OCI-LY1 (cell line): Measurements from ENCODE around the gene VWDE.

ENCODE experiments used
- H2AFZ ChIP-seq: fragments of 200-600 bp; sonication (generic), shearing (Covaris generic); 2 replicates; pipeline ENCODE4 v1.6.0; 2014; ENCODE audit warnings: antibody characterized with exemption, mild to moderate bottlenecking, low read length
- H3F3A ChIP-seq: fragments of 200-600 bp; sonication (generic), shearing (Covaris generic); 2 replicates; pipeline ENCODE4 v1.6.0; 2014; ENCODE audit warnings: mild to moderate bottlenecking, antibody characterized with exemption, low read length, moderate library complexity; ENCODE audit not compliant: insufficient read depth
- H3K27ac ChIP-seq: fragments of 200-600 bp; sonication (generic); 2 replicates; pipeline ENCODE4 v1.5.1; 2014; ENCODE audit warnings: low read length, mixed run types, mild to moderate bottlenecking, low read depth; ENCODE audit not compliant: poor library complexity, severe bottlenecking
- H3K27me3 ChIP-seq: fragments of 200-600 bp; sonication (generic); 2 replicates; pipeline ENCODE4 v1.6.0; 2014; ENCODE audit warnings: antibody characterized with exemption, mild to moderate bottlenecking, low read length, moderate library complexity; ENCODE audit not compliant: insufficient read depth
- H3K36me3 ChIP-seq: fragments of 200-600 bp; sonication (generic); 2 replicates; pipeline ENCODE4 v1.6.1; 2014; ENCODE audit warnings: mild to moderate bottlenecking, antibody characterized with exemption, low read length, moderate library complexity, mixed read lengths; ENCODE audit not compliant: insufficient read depth
- H3K4me1 ChIP-seq: fragments of 200-600 bp; sonication (generic); 2 replicates; pipeline ENCODE4 v1.5.1; 2014; ENCODE audit warnings: mild to moderate bottlenecking, low read length, moderate library complexity; ENCODE audit not compliant: insufficient read depth, severe bottlenecking
- H3K4me2 ChIP-seq: fragments of 200-600 bp; sonication (generic), shearing (Covaris generic); 2 replicates; pipeline ENCODE4 v1.6.1; 2014; ENCODE audit warnings: low read length
- H3K4me3 ChIP-seq: fragments of 200-600 bp; sonication (generic); 2 replicates; pipeline ENCODE4 v1.5.1; 2014; ENCODE audit warnings: low read length, low read depth, mild to moderate bottlenecking, mixed read lengths; ENCODE audit not compliant: poor library complexity, severe bottlenecking
- H3K79me2 ChIP-seq: fragments of 200-600 bp; shearing (Covaris generic); 2 replicates; pipeline ENCODE4 v1.6.1; 2016; ENCODE audit warnings: mixed run types, low read length, mixed read lengths; ENCODE audit not compliant: insufficient read depth
- H3K9ac ChIP-seq: fragments of 200-600 bp; sonication (generic), shearing (Covaris generic); 2 replicates; pipeline ENCODE4 v1.6.1; 2014; ENCODE audit warnings: mild to moderate bottlenecking, low read length, mixed read lengths
- H3K9me2 ChIP-seq: fragments of 200-600 bp; sonication (generic), shearing (Covaris generic); 2 replicates; pipeline ENCODE4 v1.6.1; 2014; ENCODE audit warnings: low read depth, mild to moderate bottlenecking, low read length, mixed read lengths
- H3K9me3 ChIP-seq: fragments of 200-600 bp; shearing (Covaris generic); 2 replicates; pipeline ENCODE4 v1.6.1; 2014; ENCODE audit warnings: low read length, mixed read lengths
- H4K20me1 ChIP-seq: fragments of 200-600 bp; sonication (generic), shearing (Covaris generic); 2 replicates; pipeline ENCODE4 v1.6.0; 2016; ENCODE audit warnings: mild to moderate bottlenecking, low read length; ENCODE audit not compliant: insufficient read depth
- EZH2 ChIP-seq: fragments of 200-600 bp; sonication (generic), shearing (Covaris generic); IDR thresholded peaks from 2 replicates; pipeline ENCODE4 v1.8.0; 2017; ENCODE audit warnings: borderline replicate concordance, mixed run types, mild to moderate bottlenecking, antibody characterized with exemption, low read length, moderate library complexity, mixed read lengths
- TF ChIP-seq, protein P1 (sequence below): fragments of 200-600 bp; sonication (generic), shearing (Covaris generic); IDR thresholded peaks from 2 replicates; pipeline ENCODE4 v1.5.1; 2017; ENCODE audit warnings: mild to moderate bottlenecking, antibody characterized with exemption, low read length, moderate library complexity, mixed read lengths

VWDE gene

DNA sequence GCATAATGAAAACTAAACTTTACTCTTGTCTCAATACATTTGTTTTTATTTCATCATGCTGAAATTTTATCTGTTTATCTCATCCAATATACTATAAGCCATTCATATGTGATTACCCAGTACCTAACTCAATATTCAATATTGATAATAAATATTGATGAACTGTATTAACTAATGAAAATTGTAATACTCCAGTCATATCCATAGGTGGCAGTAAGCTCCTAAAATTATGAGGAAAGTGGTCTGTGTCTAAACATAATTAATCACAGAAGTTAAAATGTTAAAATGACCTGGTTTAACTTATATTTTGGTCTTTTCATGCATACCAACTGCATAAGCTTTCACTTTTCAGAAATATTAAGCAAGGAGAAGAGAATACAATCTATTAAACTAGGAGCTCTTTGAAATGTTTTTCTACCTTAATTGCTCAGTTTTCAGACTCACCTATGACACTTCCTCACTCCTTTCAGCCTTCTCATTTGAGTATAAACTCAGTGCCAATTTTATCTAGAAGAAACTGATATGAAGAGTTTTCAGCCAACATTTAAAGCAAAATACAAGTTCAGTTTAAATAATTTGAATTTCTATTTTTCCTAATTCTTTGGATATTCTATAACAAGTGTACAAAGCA lies 30.5 kb upstream of the VWDE start:
- no peaks in the 10 kb centered on the region for H3K27me3 ChIP-seq
- H3K4me2 ChIP-seq, result no peak overlapping the region
- no peaks in the 10 kb centered on the region for H3K9me3 ChIP-seq
- no peak overlapping the region for H3K4me3 ChIP-seq
- H3K79me2 ChIP-seq, result no peaks in the 10 kb centered on the region
- no peaks in the 10 kb centered on the region for H3K36me3 ChIP-seq
- TF ChIP-seq, protein P1, sequence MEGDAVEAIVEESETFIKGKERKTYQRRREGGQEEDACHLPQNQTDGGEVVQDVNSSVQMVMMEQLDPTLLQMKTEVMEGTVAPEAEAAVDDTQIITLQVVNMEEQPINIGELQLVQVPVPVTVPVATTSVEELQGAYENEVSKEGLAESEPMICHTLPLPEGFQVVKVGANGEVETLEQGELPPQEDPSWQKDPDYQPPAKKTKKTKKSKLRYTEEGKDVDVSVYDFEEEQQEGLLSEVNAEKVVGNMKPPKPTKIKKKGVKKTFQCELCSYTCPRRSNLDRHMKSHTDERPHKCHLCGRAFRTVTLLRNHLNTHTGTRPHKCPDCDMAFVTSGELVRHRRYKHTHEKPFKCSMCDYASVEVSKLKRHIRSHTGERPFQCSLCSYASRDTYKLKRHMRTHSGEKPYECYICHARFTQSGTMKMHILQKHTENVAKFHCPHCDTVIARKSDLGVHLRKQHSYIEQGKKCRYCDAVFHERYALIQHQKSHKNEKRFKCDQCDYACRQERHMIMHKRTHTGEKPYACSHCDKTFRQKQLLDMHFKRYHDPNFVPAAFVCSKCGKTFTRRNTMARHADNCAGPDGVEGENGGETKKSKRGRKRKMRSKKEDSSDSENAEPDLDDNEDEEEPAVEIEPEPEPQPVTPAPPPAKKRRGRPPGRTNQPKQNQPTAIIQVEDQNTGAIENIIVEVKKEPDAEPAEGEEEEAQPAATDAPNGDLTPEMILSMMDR, result peak; percentile 52
- no peak for TF ChIP-seq EZH2
- H3K9ac ChIP-seq, result no peak overlapping the region
- H3F3A ChIP-seq, result no peaks in the 10 kb centered on the region
- no peak overlapping the region for H2AFZ ChIP-seq
- no peaks in the 10 kb centered on the region for H3K9me2 ChIP-seq
- no peaks in the 10 kb centered on the region for H3K4me1 ChIP-seq
- no peak overlapping the region for H3K27ac ChIP-seq
- H4K20me1 ChIP-seq, result no peaks in the 10 kb centered on the region

DNA sequence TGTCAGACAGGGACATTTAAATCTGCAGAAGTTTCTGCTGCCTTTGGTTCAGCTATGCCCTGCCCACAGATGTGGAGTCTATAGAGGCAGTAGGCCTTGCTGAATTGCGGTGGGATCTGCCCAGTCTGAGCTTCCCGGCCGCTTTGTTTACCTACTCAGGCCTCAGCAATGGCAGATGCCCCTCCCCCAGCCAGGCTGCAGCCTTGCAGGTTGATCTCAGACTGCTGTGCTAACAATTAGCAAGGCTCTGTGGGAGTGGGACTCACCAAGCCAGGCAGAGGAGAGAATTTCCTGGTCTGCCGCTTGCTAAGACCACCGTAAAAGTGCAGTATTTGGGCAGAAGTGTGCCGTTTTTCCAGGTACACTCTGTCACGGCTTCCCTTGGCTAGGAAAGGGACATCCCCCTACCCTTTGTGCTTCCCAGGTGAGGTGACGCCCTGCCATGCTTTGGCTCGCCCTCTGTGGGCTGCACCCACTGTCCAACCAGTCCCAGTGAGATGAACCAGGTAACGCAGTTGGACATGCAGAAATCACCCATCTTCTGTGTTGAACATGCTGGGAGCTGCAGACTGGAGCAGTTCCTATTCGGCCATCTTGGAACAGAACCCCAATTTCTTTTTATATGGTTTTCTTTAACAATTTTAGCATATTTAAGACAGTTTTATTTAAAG lies 28.4 kb upstream of the VWDE start:
- Histone ChIP-seq H3K36me3 (no peaks in the 10 kb centered on the region), H3K4me1 (no peaks in the 10 kb centered on the region), H3K27ac (no peak overlapping the region), H2AFZ (no peak overlapping the region), H3K9me3 (no peaks in the 10 kb centered on the region), H3K4me3 (no peak overlapping the region), H3K4me2 (no peak overlapping the region), H3K9ac (no peak overlapping the region), H3K9me2 (no peaks in the 10 kb centered on the region), H3F3A (no peaks in the 10 kb centered on the region), H3K27me3 (no peaks in the 10 kb centered on the region), H4K20me1 (no peaks in the 10 kb centered on the region), H3K79me2 (no peaks in the 10 kb centered on the region)
- no peak for TF ChIP-seq EZH2
- TF ChIP-seq, protein P1, result no peak

DNA sequence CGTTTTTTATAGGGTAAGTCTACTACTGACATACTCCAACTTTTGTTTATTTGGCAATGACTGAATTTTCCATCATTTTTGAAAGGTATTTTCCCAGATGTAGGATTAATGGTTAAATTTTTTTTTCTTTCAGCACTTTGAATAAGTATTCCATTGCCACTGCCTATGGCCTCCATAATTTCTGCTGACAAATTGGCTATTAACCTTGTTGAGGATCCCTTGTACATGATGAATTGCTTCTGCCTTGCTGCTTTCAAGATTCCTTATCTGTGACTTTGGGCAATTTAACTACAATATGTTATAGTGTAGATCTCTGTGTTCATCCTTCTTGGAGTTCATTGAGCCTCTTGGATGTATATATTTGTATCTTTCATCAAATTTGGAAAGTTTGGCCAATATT lies 21.6 kb upstream of the VWDE start:
- TF ChIP-seq, protein P1, result no peak
- no peak for TF ChIP-seq EZH2
- Histone ChIP-seq H3K27ac (no peak overlapping the region), H3K4me3 (no peak overlapping the region), H3K9me3 (no peaks in the 10 kb centered on the region), H3F3A (no peaks in the 10 kb centered on the region), H3K9ac (no peak overlapping the region), H3K4me2 (no peak overlapping the region), H3K9me2 (no peaks in the 10 kb centered on the region), H2AFZ (no peak overlapping the region), H3K4me1 (no peaks in the 10 kb centered on the region), H3K36me3 (no peaks in the 10 kb centered on the region), H4K20me1 (no peaks in the 10 kb centered on the region), H3K27me3 (no peaks in the 10 kb centered on the region), H3K79me2 (no peaks in the 10 kb centered on the region)
